ENCODE results near the gene ACER3.

DNA sequence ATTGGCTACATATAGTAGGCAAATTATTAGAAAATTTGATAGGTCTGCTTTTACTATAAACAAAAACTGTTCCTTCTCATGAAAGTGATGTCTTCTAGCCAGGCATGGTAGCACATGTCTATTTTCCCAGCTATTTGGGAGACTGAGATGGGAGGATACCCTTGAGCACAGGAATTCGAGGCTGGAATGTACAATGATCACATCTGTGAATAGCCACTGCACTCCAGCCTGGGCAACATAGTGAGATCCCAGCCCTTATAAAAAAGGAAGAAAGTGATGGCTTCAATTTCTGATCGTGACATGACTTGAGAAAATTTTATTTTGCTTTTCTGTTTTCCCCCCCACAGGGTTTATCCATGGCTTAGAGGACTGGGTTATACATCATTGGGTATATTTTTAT, 154.0 kb downstream of the ACER3 start:
- TF ChIP-seq, protein P1, sequence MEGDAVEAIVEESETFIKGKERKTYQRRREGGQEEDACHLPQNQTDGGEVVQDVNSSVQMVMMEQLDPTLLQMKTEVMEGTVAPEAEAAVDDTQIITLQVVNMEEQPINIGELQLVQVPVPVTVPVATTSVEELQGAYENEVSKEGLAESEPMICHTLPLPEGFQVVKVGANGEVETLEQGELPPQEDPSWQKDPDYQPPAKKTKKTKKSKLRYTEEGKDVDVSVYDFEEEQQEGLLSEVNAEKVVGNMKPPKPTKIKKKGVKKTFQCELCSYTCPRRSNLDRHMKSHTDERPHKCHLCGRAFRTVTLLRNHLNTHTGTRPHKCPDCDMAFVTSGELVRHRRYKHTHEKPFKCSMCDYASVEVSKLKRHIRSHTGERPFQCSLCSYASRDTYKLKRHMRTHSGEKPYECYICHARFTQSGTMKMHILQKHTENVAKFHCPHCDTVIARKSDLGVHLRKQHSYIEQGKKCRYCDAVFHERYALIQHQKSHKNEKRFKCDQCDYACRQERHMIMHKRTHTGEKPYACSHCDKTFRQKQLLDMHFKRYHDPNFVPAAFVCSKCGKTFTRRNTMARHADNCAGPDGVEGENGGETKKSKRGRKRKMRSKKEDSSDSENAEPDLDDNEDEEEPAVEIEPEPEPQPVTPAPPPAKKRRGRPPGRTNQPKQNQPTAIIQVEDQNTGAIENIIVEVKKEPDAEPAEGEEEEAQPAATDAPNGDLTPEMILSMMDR (IDR thresholded peaks at IDR 0.05) = no peak
- TF ChIP-seq POLR2AphosphoS5 (IDR thresholded peaks at IDR 0.05) (no peak), EP300 (IDR thresholded peaks at IDR 0.05) (no peak)

Data from gastroesophageal sphincter (tissue), 3 donors.